Measurements from ENCODE around the gene WDR46. TPM values are rescaled to one million over a fixed set of nuclear protein-coding genes. Genes with fewer than 3 reads are reported as not detected.

WDR46 gene
- total and polyA plus RNA-seq, 2 of the 8 experiments (the other 6 are each of a cell fraction or from before 2014, with no cell fraction given): 69.7 to 91.0 TPM

- TF ChIP-seq RBBP5 (IDR thresholded peaks at IDR 0.05; ENCODE audit: borderline replicate concordance, low read depth, low read length) (no peak), EP300 (IDR thresholded peaks at IDR 0.05; ENCODE audit: borderline replicate concordance in 1 of 2, low read depth in 2 of 2, low read length in 2 of 2) (no peak), SIN3A (conservative IDR thresholded peaks at IDR 0.05 in 1 of 2, IDR thresholded peaks at IDR 0.05 in 1 of 2; ENCODE audit: low read depth in 1 of 2, low read length in 2 of 2) (0 out of 4 replicates have a peak, but pooled peaks of 1 of the 2 experiments have one; percentile 20)
Observed at GRCh38 chr6:33314943-33315792, 26.1 kb upstream of the WDR46 start (continued).
